ENCODE data around the gene IFNA6.

Gene IFNA6

GRCh38 chr9:21324047-21324446 lies 26.6 kb downstream of the IFNA6 start:
- Histone ChIP-seq H2AFZ (ENCODE audit: low read length) (no peak overlapping the region), H3K27ac (ENCODE audit: low read length) (no peak overlapping the region), H3K36me3 (replicated peaks; ENCODE audit: insufficient read depth, low read length) (no peaks in the 10 kb centered on the region), H3K4me3 (ENCODE audit: low read length) (no peak overlapping the region), H3K9ac (ENCODE audit: low read length) (no peak overlapping the region), H4K20me1 (ENCODE audit: insufficient read depth, low read length) (peaks cover 4% of the 10 kb centered on the region; the same call in 1 of the 2 replicates), H3K4me1 (ENCODE audit: low read length) (no peaks in the 10 kb centered on the region), H3F3A (ENCODE audit: insufficient read depth, low read length) (no peaks in the 10 kb centered on the region), H3K9me2 (replicated peaks; ENCODE audit: insufficient read depth, low read length) (no peaks in the 10 kb centered on the region), H3K27me3 (replicated peaks; ENCODE audit: insufficient read depth, low read length) (no peaks in the 10 kb centered on the region), H3K9me3 (replicated peaks; ENCODE audit: insufficient read depth, low read length) (no peaks in the 10 kb centered on the region), H3K4me2 (ENCODE audit: low read depth, low read length) (no peak overlapping the region), H3K79me2 (ENCODE audit: low read length) (no peaks in the 10 kb centered on the region)
- TF ChIP-seq, protein P1, sequence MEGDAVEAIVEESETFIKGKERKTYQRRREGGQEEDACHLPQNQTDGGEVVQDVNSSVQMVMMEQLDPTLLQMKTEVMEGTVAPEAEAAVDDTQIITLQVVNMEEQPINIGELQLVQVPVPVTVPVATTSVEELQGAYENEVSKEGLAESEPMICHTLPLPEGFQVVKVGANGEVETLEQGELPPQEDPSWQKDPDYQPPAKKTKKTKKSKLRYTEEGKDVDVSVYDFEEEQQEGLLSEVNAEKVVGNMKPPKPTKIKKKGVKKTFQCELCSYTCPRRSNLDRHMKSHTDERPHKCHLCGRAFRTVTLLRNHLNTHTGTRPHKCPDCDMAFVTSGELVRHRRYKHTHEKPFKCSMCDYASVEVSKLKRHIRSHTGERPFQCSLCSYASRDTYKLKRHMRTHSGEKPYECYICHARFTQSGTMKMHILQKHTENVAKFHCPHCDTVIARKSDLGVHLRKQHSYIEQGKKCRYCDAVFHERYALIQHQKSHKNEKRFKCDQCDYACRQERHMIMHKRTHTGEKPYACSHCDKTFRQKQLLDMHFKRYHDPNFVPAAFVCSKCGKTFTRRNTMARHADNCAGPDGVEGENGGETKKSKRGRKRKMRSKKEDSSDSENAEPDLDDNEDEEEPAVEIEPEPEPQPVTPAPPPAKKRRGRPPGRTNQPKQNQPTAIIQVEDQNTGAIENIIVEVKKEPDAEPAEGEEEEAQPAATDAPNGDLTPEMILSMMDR (IDR thresholded peaks at IDR 0.05; ENCODE audit: low read length): no peak
- TF ChIP-seq EZH2phosphoT487 (IDR thresholded peaks at IDR 0.05; ENCODE audit: low read length): no peak
- TF ChIP-seq EZH2 (optimal IDR thresholded peaks at IDR 0.05; ENCODE audit: low read depth, low read length): no peak
- no peak for DNase-seq

DNA sequence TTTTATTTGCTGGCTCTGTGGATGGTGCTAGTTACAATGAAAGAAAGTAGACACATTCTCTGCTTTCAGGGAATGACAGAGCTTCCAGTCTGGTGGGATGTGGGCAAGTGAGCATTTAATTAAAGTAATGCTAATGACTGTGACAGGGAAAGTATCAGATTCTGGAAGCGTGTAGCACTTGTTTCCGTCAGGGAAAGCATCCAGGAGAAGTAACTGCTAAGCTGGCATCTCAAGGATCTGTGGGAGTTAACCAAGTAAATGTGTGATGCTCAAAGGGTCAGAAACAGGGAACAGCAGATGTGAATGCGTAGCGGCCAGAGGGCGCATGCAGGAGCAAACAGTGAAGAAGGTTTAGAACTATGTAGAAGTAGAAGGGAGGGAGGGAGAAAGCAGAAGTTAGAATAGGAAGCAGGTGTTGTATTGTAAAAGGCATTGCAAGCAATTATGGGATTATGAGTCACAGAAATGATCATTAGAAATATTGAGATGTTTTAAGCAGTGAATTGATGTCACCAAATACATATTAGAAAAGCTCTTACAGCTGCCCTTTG lies 27.7 kb downstream of the IFNA6 start:
- H3K9ac ChIP-seq (ENCODE audit: low read length): no peak overlapping the region
- no peak overlapping the region for H3K4me2 ChIP-seq (ENCODE audit: low read depth, low read length)
- DNase-seq: no peak
- no peak overlapping the region for H3K4me3 ChIP-seq (ENCODE audit: low read length)
- peaks cover 4% of the 10 kb centered on the region; the same call in 1 of the 2 replicates for H4K20me1 ChIP-seq (ENCODE audit: insufficient read depth, low read length)
- H3K27me3 ChIP-seq (replicated peaks; ENCODE audit: insufficient read depth, low read length): no peaks in the 10 kb centered on the region
- no peaks in the 10 kb centered on the region for H3K9me3 ChIP-seq (replicated peaks; ENCODE audit: insufficient read depth, low read length)
- H3K36me3 ChIP-seq (replicated peaks; ENCODE audit: insufficient read depth, low read length): no peaks in the 10 kb centered on the region
- H3F3A ChIP-seq (ENCODE audit: insufficient read depth, low read length): no peaks in the 10 kb centered on the region
- H3K4me1 ChIP-seq (ENCODE audit: low read length): no peaks in the 10 kb centered on the region
- no peaks in the 10 kb centered on the region for H3K9me2 ChIP-seq (replicated peaks; ENCODE audit: insufficient read depth, low read length)
- H3K27ac ChIP-seq (ENCODE audit: low read length): no peak overlapping the region
- no peaks in the 10 kb centered on the region for H3K79me2 ChIP-seq (ENCODE audit: low read length)
- H2AFZ ChIP-seq (ENCODE audit: low read length): no peak overlapping the region
- TF ChIP-seq, protein P1 (IDR thresholded peaks at IDR 0.05; ENCODE audit: low read length): no peak
- no peak for TF ChIP-seq EZH2 (optimal IDR thresholded peaks at IDR 0.05; ENCODE audit: low read depth, low read length)
- no peak for TF ChIP-seq EZH2phosphoT487 (IDR thresholded peaks at IDR 0.05; ENCODE audit: low read length)

- Histone ChIP-seq H3K9ac (ENCODE audit: low read length) (no peak overlapping the region), H3K36me3 (replicated peaks; ENCODE audit: insufficient read depth, low read length) (no peaks in the 10 kb centered on the region), H3K79me2 (ENCODE audit: low read length) (no peaks in the 10 kb centered on the region), H3K4me1 (ENCODE audit: low read length) (no peaks in the 10 kb centered on the region), H3K9me2 (replicated peaks; ENCODE audit: insufficient read depth, low read length) (no peaks in the 10 kb centered on the region), H2AFZ (ENCODE audit: low read length) (no peak overlapping the region), H3K27me3 (replicated peaks; ENCODE audit: insufficient read depth, low read length) (no peaks in the 10 kb centered on the region), H3F3A (ENCODE audit: insufficient read depth, low read length) (no peaks in the 10 kb centered on the region), H3K4me2 (ENCODE audit: low read depth, low read length) (no peak overlapping the region), H4K20me1 (ENCODE audit: insufficient read depth, low read length) (no peaks in the 10 kb centered on the region), H3K4me3 (ENCODE audit: low read length) (no peak overlapping the region), H3K27ac (ENCODE audit: low read length) (no peak overlapping the region), H3K9me3 (replicated peaks; ENCODE audit: insufficient read depth, low read length) (no peaks in the 10 kb centered on the region)
- DNase-seq: no peak
- TF ChIP-seq EZH2phosphoT487 (IDR thresholded peaks at IDR 0.05; ENCODE audit: low read length) (no peak), EZH2 (optimal IDR thresholded peaks at IDR 0.05; ENCODE audit: low read depth, low read length) (no peak)
- TF ChIP-seq, protein P1 (IDR thresholded peaks at IDR 0.05; ENCODE audit: low read length): no peak
Observed at GRCh38 chr9:21320465-21320864, 30.2 kb downstream of the IFNA6 start.
